MCF 10A (cell line): ENCODE data around the gene TMTC4. TPM values are rescaled to one million over a fixed set of nuclear protein-coding genes. Genes with fewer than 3 reads are reported as not detected.

Source experiments
- BruUV-seq: library from RNA; stranded (reverse); fragments of 400-500 nt; replicated peaks from 2 replicates; lab custom pipeline; 2021; lab: Mats Ljungman, UMichigan
- CTCF ChIA-PET: fragments of 300-600 bp; sonication (Branson Sonifier 250); formaldehyde crosslinking; extraction: SDS; loops from one replicate; lab custom pipeline; 2021; ENCODE audit warnings: antibody characterized with exemption, inconsistent platforms; lab: Yijun Ruan, JAX
- POLR2A ChIA-PET: fragments of 300-600, 350-650 bp; sonication (Branson Sonifier 250); formaldehyde crosslinking; extraction: SDS; loops from one replicate; lab custom pipeline; 2020; ENCODE audit warnings: antibody characterized with exemption, inconsistent platforms; lab: Yijun Ruan, JAX
- DNase-seq: peaks from one replicate; pipeline ENCODE4 v3.0.0-alpha.2; 2018; ENCODE audit not compliant: unreplicated experiment
- H3K27ac Mint-ChIP-seq: one replicate; pipeline ENCODE4 v1.8.0; 2022; ENCODE audit warnings: mild to moderate bottlenecking, low read depth, mixed read lengths; ENCODE audit not compliant: unreplicated experiment
- H3K27me3 Mint-ChIP-seq: one replicate; pipeline ENCODE4 v1.8.0; 2022; ENCODE audit warnings: mixed read lengths; ENCODE audit not compliant: insufficient read depth, unreplicated experiment
- H3K36me3 Mint-ChIP-seq: one replicate; pipeline ENCODE4 v1.8.0; 2022; ENCODE audit warnings: mild to moderate bottlenecking, moderate library complexity, mixed read lengths; ENCODE audit not compliant: insufficient read depth, unreplicated experiment
- H3K4me1 Mint-ChIP-seq: one replicate; pipeline ENCODE4 v1.8.0; 2022; ENCODE audit warnings: mixed read lengths; ENCODE audit not compliant: insufficient read depth, unreplicated experiment
- H3K4me3 Mint-ChIP-seq: one replicate; pipeline ENCODE4 v1.8.0; 2022; ENCODE audit warnings: mild to moderate bottlenecking, moderate library complexity, mixed read lengths; ENCODE audit not compliant: unreplicated experiment
- H3K9me3 Mint-ChIP-seq: one replicate; pipeline ENCODE4 v1.8.0; 2022; ENCODE audit warnings: mixed read lengths; ENCODE audit not compliant: unreplicated experiment
- intact Hi-C: fragments of 100-400 bp; cut with micrococcal nuclease; formaldehyde crosslinking; loops from 2 replicates; pipeline ENCODE4 v1.14.1; 2022
- total RNA-seq: library from RNA; stranded (reverse); gene quantifications from 2 replicates; pipeline ENCODE4 v1.2.3, GENCODE V29; 2022
- TF ChIP-seq, protein P1 (sequence below): fragments of 200-600 bp; IDR thresholded peaks from one replicate; pipeline ENCODE4 v1.8.0; 2022; ENCODE audit warnings: antibody characterized with exemption, mild to moderate bottlenecking; ENCODE audit not compliant: unreplicated experiment

Gene TMTC4
- total RNA-seq, 1 experiment from 2014 or later, result 10.8 TPM

DNA sequence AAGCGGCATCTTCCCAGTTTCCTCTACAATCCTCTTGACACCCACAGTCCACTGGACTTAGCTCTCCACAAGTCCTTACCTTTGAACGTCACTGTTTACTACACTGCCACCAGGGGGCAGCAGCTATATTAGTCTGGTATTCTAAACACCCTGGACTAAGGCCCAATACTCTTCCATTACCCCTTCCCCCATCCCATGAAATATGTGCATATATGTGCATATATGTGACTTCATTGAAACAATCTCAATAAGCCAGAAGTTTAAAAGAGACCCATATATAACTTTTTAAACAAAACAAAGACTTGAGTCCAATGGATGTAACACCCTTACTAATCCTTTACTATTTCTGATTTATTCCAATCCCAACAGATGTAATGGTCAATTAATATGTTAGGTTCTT is 101.5 kb downstream of the TMTC4 start:
- Mint-ChIP-seq H3K4me3 (no peak overlapping the region), H3K36me3 (no peaks in the 10 kb centered on the region), H3K4me1 (no peaks in the 10 kb centered on the region), H3K27ac (no peak overlapping the region), H3K27me3 (no peaks in the 10 kb centered on the region), H3K9me3 (no peaks in the 10 kb centered on the region)
- peak; percentile 83 for DNase-seq
- intact Hi-C loops, result loop anchor here (1.0 to 5.0 kb wide), 4 partner anchors 415 to 904 kb away; no protein-coding TSS in a partner anchor
- TF ChIP-seq, protein P1, sequence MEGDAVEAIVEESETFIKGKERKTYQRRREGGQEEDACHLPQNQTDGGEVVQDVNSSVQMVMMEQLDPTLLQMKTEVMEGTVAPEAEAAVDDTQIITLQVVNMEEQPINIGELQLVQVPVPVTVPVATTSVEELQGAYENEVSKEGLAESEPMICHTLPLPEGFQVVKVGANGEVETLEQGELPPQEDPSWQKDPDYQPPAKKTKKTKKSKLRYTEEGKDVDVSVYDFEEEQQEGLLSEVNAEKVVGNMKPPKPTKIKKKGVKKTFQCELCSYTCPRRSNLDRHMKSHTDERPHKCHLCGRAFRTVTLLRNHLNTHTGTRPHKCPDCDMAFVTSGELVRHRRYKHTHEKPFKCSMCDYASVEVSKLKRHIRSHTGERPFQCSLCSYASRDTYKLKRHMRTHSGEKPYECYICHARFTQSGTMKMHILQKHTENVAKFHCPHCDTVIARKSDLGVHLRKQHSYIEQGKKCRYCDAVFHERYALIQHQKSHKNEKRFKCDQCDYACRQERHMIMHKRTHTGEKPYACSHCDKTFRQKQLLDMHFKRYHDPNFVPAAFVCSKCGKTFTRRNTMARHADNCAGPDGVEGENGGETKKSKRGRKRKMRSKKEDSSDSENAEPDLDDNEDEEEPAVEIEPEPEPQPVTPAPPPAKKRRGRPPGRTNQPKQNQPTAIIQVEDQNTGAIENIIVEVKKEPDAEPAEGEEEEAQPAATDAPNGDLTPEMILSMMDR, result peak; percentile 64
- ChIA-PET CTCF (interaction anchor here (0.6 to 2.9 kb wide), 30 partner anchors 10 to 942 kb away, joined by 3 to 12 read pairs (median 4); partner anchors contain the start of gene GGACT), POLR2A (interaction anchor here (1.0 to 1.4 kb wide), 2 partner anchors 12 to 555 kb away, joined by 3 to 5 read pairs; no protein-coding TSS in a partner anchor)
- no TSS peak for BruUV-seq

DNA sequence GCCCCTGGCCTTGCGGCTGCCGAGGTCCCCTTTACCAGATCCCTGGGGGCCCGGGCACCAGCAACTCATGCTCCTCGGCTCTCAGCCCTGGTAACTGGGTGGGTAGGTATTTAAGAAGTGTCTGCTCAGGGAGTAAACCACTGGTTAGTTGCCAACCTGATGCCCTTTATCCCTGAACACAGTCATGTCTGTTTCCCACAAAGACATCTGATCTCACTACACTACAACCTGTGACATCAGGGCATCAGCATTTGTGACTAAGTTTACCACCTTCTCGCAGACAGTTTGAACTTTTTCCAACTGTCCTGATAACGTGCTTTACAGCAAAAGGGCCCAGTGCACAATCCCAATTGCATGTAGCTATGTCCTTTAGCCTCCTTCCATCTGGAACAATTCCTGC is 108.1 kb downstream of the TMTC4 start:
- DNase-seq, result no peak
- no TSS peak for BruUV-seq
- TF ChIP-seq, protein P1, result no peak
- intact Hi-C loops, result no loop called here
- Mint-ChIP-seq H3K4me3 (no peak overlapping the region), H3K4me1 (peaks cover 9% of the 10 kb centered on the region), H3K27me3 (no peaks in the 10 kb centered on the region), H3K27ac (no peak overlapping the region), H3K36me3 (no peaks in the 10 kb centered on the region), H3K9me3 (no peaks in the 10 kb centered on the region)
- ChIA-PET POLR2A (no interaction called here), CTCF (interaction anchor here (0.6 kb wide), 1 partner anchor 91 kb away, joined by 3 read pairs; no protein-coding TSS in a partner anchor)

DNA sequence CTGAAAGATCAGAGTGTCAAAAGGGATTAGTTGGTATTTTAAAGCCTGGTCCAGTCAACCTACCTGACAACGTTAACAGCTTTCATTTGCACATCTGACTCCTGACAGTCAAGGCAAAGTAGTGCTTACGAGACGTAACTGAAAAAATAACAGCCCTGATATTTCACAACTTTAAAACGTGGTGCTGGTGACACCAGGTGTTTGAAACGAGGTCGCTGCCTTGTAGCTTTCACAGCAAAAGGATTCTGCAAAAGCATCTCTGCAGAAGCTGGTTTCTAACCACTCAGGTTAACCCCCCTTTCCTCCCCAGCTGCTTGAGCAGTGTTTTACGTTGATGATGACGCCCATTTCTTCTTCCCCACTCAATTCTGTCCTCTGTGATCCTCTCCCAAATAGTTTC is 109.3 kb downstream of the TMTC4 start:
- H3K9me3 Mint-ChIP-seq, result no peaks in the 10 kb centered on the region
- no peaks in the 10 kb centered on the region for H3K36me3 Mint-ChIP-seq
- no peak for DNase-seq
- H3K27me3 Mint-ChIP-seq, result no peaks in the 10 kb centered on the region
- CTCF ChIA-PET, result interaction anchor here (0.9 kb wide), 1 partner anchor 563 kb away, joined by 3 read pairs; no protein-coding TSS in a partner anchor
- no TSS peak for BruUV-seq
- H3K4me1 Mint-ChIP-seq, result peaks cover 9% of the 10 kb centered on the region
- POLR2A ChIA-PET, result no interaction called here
- no peak overlapping the region for H3K4me3 Mint-ChIP-seq
- no peak overlapping the region for H3K27ac Mint-ChIP-seq
- intact Hi-C loops, result no loop called here
- TF ChIP-seq, protein P1, result no peak

DNA sequence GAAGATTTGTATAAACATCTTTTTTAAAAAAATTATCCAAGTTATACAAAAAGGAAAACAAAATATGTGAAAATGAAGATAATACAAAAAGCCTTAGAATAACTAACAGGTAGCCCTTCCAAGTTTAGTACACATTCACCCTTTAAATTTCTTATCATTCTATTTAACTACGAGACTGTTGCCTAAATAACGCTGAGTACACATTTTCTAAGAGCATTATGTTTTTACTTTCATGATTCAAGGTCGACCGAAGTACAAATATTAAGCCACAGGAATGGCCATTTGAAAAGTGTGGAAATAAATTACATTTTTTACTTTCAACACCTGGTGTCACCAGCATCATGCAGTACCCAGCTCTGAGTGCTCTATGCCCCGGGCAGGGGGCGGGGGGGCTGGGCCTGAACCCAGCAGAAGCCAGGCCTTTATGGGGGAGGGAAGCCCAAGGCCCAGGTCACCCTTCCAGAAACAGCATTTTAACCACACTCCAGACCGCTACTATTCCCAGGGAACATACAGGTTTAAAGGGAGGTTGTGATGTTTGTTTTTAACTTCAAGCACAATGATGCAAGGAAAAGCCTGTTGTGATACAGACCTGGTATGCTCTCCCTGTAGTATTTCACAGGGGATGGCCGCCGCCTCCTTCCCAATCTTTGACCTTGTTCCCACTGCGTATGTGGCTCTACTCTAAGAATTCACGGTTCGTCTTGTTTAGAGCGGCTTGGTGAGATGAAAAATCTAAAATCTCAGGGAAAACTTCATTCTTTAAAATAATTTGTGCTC is 110.0 kb downstream of the TMTC4 start:
- Mint-ChIP-seq H3K36me3 (no peaks in the 10 kb centered on the region), H3K9me3 (no peaks in the 10 kb centered on the region), H3K4me1 (peaks cover 9% of the 10 kb centered on the region), H3K27me3 (no peaks in the 10 kb centered on the region), H3K4me3 (no peak overlapping the region), H3K27ac (no peak overlapping the region)
- DNase-seq, result no peak
- POLR2A ChIA-PET, result no interaction called here
- BruUV-seq, result no TSS peak
- TF ChIP-seq, protein P1, result no peak
- intact Hi-C loops, result no loop called here
- CTCF ChIA-PET, result interaction anchor here (0.6 kb wide), 1 partner anchor 909 kb away, joined by 3 read pairs; no protein-coding TSS in a partner anchor
